Ishikawa (cell line): ENCODE results near the gene COL26A1.

Experiments
- EP300 ChIP-seq: IDR thresholded peaks from 2 replicates; pipeline ENCODE4 v1.6.1; 2012; ENCODE audit warnings: borderline replicate concordance
- FOXM1 ChIP-seq: IDR thresholded peaks from 2 replicates; pipeline ENCODE4 v1.6.1; 2012; ENCODE audit warnings: low read depth, borderline replicate concordance
- TF ChIP-seq, protein P1 (sequence below): IDR thresholded peaks from 2 replicates; pipeline ENCODE4 v1.6.1; 2012
- TF ChIP-seq, protein P2 (sequence below): IDR thresholded peaks from 2 replicates; pipeline ENCODE4 v1.6.1; 2012

GRCh38 chr7:101543846-101544245 is 181.2 kb downstream of the COL26A1 start:
- TF ChIP-seq, protein P1, sequence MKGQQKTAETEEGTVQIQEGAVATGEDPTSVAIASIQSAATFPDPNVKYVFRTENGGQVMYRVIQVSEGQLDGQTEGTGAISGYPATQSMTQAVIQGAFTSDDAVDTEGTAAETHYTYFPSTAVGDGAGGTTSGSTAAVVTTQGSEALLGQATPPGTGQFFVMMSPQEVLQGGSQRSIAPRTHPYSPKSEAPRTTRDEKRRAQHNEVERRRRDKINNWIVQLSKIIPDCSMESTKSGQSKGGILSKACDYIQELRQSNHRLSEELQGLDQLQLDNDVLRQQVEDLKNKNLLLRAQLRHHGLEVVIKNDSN: no peak
- TF ChIP-seq FOXM1 (no peak), EP300 (no peak)
- TF ChIP-seq, protein P2, sequence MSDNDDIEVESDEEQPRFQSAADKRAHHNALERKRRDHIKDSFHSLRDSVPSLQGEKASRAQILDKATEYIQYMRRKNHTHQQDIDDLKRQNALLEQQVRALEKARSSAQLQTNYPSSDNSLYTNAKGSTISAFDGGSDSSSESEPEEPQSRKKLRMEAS: no peak
